22Rv1 (cell line): ENCODE data around the gene IRF4.

Experiments
- ZFX ChIP-seq: fragments of 450-650 bp; IDR thresholded peaks from 2 replicates; pipeline ENCODE4 v1.6.1; 2017; ENCODE audit warnings: antibody characterized with exemption, borderline replicate concordance
- TF ChIP-seq, protein P1 (sequence below): fragments of 450-650 bp; IDR thresholded peaks from 2 replicates; pipeline ENCODE4 v1.5.1; 2017; ENCODE audit warnings: mild to moderate bottlenecking

DNA sequence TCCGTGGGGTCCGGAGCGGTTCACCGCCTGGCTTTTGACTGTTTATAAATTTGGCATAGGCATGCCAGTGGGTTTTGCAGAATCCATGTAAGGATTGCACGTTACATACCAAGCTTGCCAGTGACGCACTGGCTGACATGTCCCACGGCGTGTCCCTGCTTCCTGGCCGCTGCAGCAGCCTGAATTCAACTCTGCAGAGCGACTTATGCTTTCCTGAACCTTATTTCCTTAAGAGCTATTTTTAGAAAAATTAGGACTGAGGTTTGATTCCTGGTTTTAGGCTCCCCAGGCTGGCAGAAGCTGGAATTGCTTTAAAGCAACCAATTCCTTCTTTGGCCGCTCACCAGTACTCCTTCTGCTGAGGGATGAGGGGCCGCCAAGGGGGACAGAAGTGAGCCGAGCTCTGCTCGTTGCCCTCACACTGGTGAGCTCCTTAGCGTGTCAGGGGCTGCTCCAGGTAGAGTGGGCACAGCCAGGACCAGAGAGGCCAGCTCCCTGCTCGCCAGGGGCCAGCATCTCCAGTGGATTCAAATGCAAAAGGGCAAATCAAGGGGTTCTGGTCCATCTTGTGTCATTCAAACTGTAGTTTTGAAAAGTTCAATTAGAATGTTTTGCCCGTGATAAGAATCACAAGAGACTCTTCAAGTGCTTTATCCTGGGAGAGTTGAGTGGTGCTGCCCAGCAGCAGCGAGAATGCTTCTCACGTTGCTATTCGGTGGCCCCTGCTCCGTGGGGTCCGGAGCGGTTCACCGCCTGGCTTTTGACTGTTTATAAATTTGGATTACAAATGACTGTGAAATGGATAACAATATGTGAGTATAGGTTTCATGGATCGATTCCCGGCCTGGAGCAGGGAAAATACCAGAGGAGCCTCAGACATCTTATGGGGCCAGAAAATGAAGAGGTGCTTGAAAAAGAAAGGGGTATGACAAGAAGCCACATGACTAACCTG lies 17.5 kb upstream of the IRF4 start:
- TF ChIP-seq, protein P1, sequence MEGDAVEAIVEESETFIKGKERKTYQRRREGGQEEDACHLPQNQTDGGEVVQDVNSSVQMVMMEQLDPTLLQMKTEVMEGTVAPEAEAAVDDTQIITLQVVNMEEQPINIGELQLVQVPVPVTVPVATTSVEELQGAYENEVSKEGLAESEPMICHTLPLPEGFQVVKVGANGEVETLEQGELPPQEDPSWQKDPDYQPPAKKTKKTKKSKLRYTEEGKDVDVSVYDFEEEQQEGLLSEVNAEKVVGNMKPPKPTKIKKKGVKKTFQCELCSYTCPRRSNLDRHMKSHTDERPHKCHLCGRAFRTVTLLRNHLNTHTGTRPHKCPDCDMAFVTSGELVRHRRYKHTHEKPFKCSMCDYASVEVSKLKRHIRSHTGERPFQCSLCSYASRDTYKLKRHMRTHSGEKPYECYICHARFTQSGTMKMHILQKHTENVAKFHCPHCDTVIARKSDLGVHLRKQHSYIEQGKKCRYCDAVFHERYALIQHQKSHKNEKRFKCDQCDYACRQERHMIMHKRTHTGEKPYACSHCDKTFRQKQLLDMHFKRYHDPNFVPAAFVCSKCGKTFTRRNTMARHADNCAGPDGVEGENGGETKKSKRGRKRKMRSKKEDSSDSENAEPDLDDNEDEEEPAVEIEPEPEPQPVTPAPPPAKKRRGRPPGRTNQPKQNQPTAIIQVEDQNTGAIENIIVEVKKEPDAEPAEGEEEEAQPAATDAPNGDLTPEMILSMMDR: no peak
- TF ChIP-seq ZFX: no peak
